Measurements from ENCODE around the gene TMEM271.

- TF ChIP-seq CTCF (IDR thresholded peaks at IDR 0.05 in 8 of 11, conservative IDR thresholded peaks at IDR 0.05 in 3 of 11): no peak
- TF ChIP-seq POLR2A (IDR thresholded peaks at IDR 0.05): no peak
Observed at GRCh38 chr4:574346-575161, 1.5 kb downstream of the TMEM271 start.
